ENCODE data around the gene P2RX3.

P2RX3 gene

GRCh38 chr11:57364851-57365660 is 26.9 kb downstream of the P2RX3 start:
- DNase-seq (ENCODE audit: low read depth), result no peak
- no peak overlapping the region for H3K4me3 ChIP-seq (ENCODE audit: control insufficient read depth, low read depth, low read length)

GRCh38 chr11:57368106-57368844 is 30.1 kb downstream of the P2RX3 start:
- no peak for DNase-seq (ENCODE audit: low read depth)
- H3K4me3 ChIP-seq (ENCODE audit: control insufficient read depth, low read depth, low read length), result no peak overlapping the region
- TF ChIP-seq CTCF (IDR thresholded peaks at IDR 0.05; ENCODE audit: control insufficient read depth, insufficient read depth, low read depth, low read length, missing control alignments), result no peak

More at GRCh38 chr11:57364851-57365660, 26.9 kb downstream of the P2RX3 start:
- TF ChIP-seq CTCF (IDR thresholded peaks at IDR 0.05; ENCODE audit: control insufficient read depth, insufficient read depth, low read depth, low read length, missing control alignments), result no peak

- TF ChIP-seq CTCF (IDR thresholded peaks at IDR 0.05; ENCODE audit: control insufficient read depth, insufficient read depth, low read depth, low read length, missing control alignments), result no peak
- H3K4me3 ChIP-seq (ENCODE audit: control insufficient read depth, low read depth, low read length), result no peak overlapping the region
- no peak for DNase-seq (ENCODE audit: low read depth)
Observed at GRCh38 chr11:57368845-57369232, 30.7 kb downstream of the P2RX3 start.

- no peak overlapping the region for H3K4me3 ChIP-seq (ENCODE audit: control insufficient read depth, low read depth, low read length)
- peak; percentile 27 for DNase-seq (ENCODE audit: low read depth)
- TF ChIP-seq CTCF (IDR thresholded peaks at IDR 0.05; ENCODE audit: control insufficient read depth, insufficient read depth, low read depth, low read length, missing control alignments), result no peak
Observed at GRCh38 chr11:57370251-57370650, 32.1 kb downstream of the P2RX3 start.

GRCh38 chr11:57370941-57371340 is 32.8 kb downstream of the P2RX3 start:
- no peak overlapping the region for H3K4me3 ChIP-seq (ENCODE audit: control insufficient read depth, low read depth, low read length)
- no peak for DNase-seq (ENCODE audit: low read depth)
- no peak for TF ChIP-seq CTCF (IDR thresholded peaks at IDR 0.05; ENCODE audit: control insufficient read depth, insufficient read depth, low read depth, low read length, missing control alignments)

- no peak for TF ChIP-seq CTCF (IDR thresholded peaks at IDR 0.05; ENCODE audit: control insufficient read depth, insufficient read depth, low read depth, low read length, missing control alignments)
- DNase-seq (ENCODE audit: low read depth), result no peak
- H3K4me3 ChIP-seq (ENCODE audit: control insufficient read depth, low read depth, low read length), result no peak overlapping the region
Observed at GRCh38 chr11:57373146-57373545, 35.0 kb downstream of the P2RX3 start.

Data from AG09309 (cell line).